NT2/D1 (cell line): ENCODE results near the gene SEPSECS.

ENCODE experiments used
- DNase-seq: peaks from one replicate; pipeline ENCODE4 v3.0.0-alpha.2; 2011; ENCODE audit warnings: low read depth, low spot score
- H3K27me3 ChIP-seq: 2 replicates; pipeline ENCODE4 v1.6.0; 2011; ENCODE audit warnings: mild to moderate bottlenecking; ENCODE audit not compliant: insufficient read length, insufficient read depth
- H3K36me3 ChIP-seq: 2 replicates; pipeline ENCODE4 v1.6.1; 2011; ENCODE audit warnings: mild to moderate bottlenecking, low read length, mixed read lengths; ENCODE audit not compliant: insufficient read depth, insufficient read length
- H3K4me1 ChIP-seq: 2 replicates; pipeline ENCODE4 v1.5.1; 2011; ENCODE audit not compliant: insufficient read depth, insufficient read length
- H3K4me3 ChIP-seq: 2 replicates; pipeline ENCODE4 v1.5.1; 2011; ENCODE audit warnings: low read depth; ENCODE audit not compliant: insufficient read length
- H3K9ac ChIP-seq: 2 replicates; pipeline ENCODE4 v1.6.0; 2011; ENCODE audit warnings: low read depth; ENCODE audit not compliant: insufficient read length
- H3K9me3 ChIP-seq: 2 replicates; pipeline ENCODE4 v1.5.1; 2011; ENCODE audit warnings: mild to moderate bottlenecking, low read length; ENCODE audit not compliant: insufficient read depth
- SUZ12 ChIP-seq: IDR thresholded peaks from 2 replicates; pipeline ENCODE4 v1.6.1; 2011; ENCODE audit not compliant: insufficient read length, insufficient read depth; ENCODE audit errors: extremely low read depth
- YY1 ChIP-seq: IDR thresholded peaks from 2 replicates; pipeline ENCODE4 v1.6.1; 2011; ENCODE audit not compliant: insufficient read length, insufficient read depth
- ZNF274 ChIP-seq: IDR thresholded peaks from 2 replicates; pipeline ENCODE4 v1.6.1; 2011; ENCODE audit warnings: mild to moderate bottlenecking, low read depth, low read length

Gene SEPSECS

GRCh38 chr4:25100710-25101109, 59.5 kb downstream of the SEPSECS start:
- no peaks in the 10 kb centered on the region for H3K36me3 ChIP-seq
- H3K4me3 ChIP-seq: no peak overlapping the region
- H3K9ac ChIP-seq: no peak overlapping the region
- no peaks in the 10 kb centered on the region; the same call in 1 of the 2 replicates for H3K9me3 ChIP-seq
- no peak for TF ChIP-seq YY1
- TF ChIP-seq ZNF274: no peak
- TF ChIP-seq SUZ12: no peak
- H3K27me3 ChIP-seq: no peaks in the 10 kb centered on the region
- no peak for DNase-seq
- peaks cover 2% of the 10 kb centered on the region for H3K4me1 ChIP-seq

- no peak for DNase-seq
- no peak overlapping the region for H3K9ac ChIP-seq
Measured at GRCh38 chr4:25100021-25100555, 60.2 kb downstream of the SEPSECS start.

GRCh38 chr4:25098964-25099891, 61.0 kb downstream of the SEPSECS start:
- H3K9ac ChIP-seq: no peak overlapping the region
- peaks cover 3% of the 10 kb centered on the region for H3K9me3 ChIP-seq
- DNase-seq: no peak
- H3K36me3 ChIP-seq: no peaks in the 10 kb centered on the region
- no peak overlapping the region for H3K4me3 ChIP-seq
- no peaks in the 10 kb centered on the region for H3K27me3 ChIP-seq
- peaks cover 2% of the 10 kb centered on the region for H3K4me1 ChIP-seq
- TF ChIP-seq ZNF274: no peak
- no peak for TF ChIP-seq YY1
- TF ChIP-seq SUZ12: no peak

More at GRCh38 chr4:25100021-25100555, 60.2 kb downstream of the SEPSECS start:
- Histone ChIP-seq H3K27me3 (no peaks in the 10 kb centered on the region), H3K36me3 (no peaks in the 10 kb centered on the region), H3K4me3 (no peak overlapping the region), H3K4me1 (peaks cover 2% of the 10 kb centered on the region), H3K9me3 (no peaks in the 10 kb centered on the region; the same call in 1 of the 2 replicates)
- TF ChIP-seq YY1: no peak
- no peak for TF ChIP-seq ZNF274
- TF ChIP-seq SUZ12: no peak

- peaks cover 17% of the 10 kb centered on the region for H3K9me3 ChIP-seq
- no peaks in the 10 kb centered on the region for H3K27me3 ChIP-seq
- no peak overlapping the region for H3K4me3 ChIP-seq
- H3K4me1 ChIP-seq: peaks cover 2% of the 10 kb centered on the region
- no peak for TF ChIP-seq YY1
- TF ChIP-seq SUZ12: no peak
- no peak for TF ChIP-seq ZNF274
- H3K9ac ChIP-seq: no peak overlapping the region
- no peak for DNase-seq
- H3K36me3 ChIP-seq: no peaks in the 10 kb centered on the region
Measured at GRCh38 chr4:25096981-25097443, 63.2 kb downstream of the SEPSECS start.

- DNase-seq: no peak
- Histone ChIP-seq H3K36me3 (no peaks in the 10 kb centered on the region), H3K27me3 (no peaks in the 10 kb centered on the region), H3K4me1 (peaks cover 2% of the 10 kb centered on the region), H3K9me3 (peaks cover 17% of the 10 kb centered on the region), H3K9ac (no peak overlapping the region), H3K4me3 (no peak overlapping the region)
- TF ChIP-seq ZNF274: no peak
Measured at GRCh38 chr4:25096251-25096980, 63.8 kb downstream of the SEPSECS start.

- TF ChIP-seq YY1 (no peak), SUZ12 (no peak), ZNF274 (no peak)
- Histone ChIP-seq H3K9me3 (peaks cover 17% of the 10 kb centered on the region), H3K36me3 (no peaks in the 10 kb centered on the region), H3K4me3 (no peak overlapping the region), H3K4me1 (peaks cover 2% of the 10 kb centered on the region), H3K9ac (no peak overlapping the region), H3K27me3 (no peaks in the 10 kb centered on the region)
- no peak for DNase-seq
Measured at GRCh38 chr4:25095837-25096236, 64.4 kb downstream of the SEPSECS start.

- Histone ChIP-seq H3K9ac (no peak overlapping the region), H3K4me1 (peaks cover 2% of the 10 kb centered on the region), H3K27me3 (no peaks in the 10 kb centered on the region), H3K36me3 (no peaks in the 10 kb centered on the region), H3K9me3 (peaks cover 17% of the 10 kb centered on the region), H3K4me3 (no peak overlapping the region)
- TF ChIP-seq YY1: no peak
- TF ChIP-seq ZNF274: no peak
- TF ChIP-seq SUZ12: no peak
- peak; percentile 49 for DNase-seq
Measured at GRCh38 chr4:25092139-25092538, 68.1 kb downstream of the SEPSECS start.
